Limb (tissue), 2 donors: ENCODE measurements around the gene DPP7.

Experiments used
- DNase-seq, 2 donors: peaks; one replicate each; pipeline ENCODE4 v3.0.0-alpha.2; 2016; ENCODE audit errors: extremely low spot score in 2 of 2

DPP7 gene

DNA sequence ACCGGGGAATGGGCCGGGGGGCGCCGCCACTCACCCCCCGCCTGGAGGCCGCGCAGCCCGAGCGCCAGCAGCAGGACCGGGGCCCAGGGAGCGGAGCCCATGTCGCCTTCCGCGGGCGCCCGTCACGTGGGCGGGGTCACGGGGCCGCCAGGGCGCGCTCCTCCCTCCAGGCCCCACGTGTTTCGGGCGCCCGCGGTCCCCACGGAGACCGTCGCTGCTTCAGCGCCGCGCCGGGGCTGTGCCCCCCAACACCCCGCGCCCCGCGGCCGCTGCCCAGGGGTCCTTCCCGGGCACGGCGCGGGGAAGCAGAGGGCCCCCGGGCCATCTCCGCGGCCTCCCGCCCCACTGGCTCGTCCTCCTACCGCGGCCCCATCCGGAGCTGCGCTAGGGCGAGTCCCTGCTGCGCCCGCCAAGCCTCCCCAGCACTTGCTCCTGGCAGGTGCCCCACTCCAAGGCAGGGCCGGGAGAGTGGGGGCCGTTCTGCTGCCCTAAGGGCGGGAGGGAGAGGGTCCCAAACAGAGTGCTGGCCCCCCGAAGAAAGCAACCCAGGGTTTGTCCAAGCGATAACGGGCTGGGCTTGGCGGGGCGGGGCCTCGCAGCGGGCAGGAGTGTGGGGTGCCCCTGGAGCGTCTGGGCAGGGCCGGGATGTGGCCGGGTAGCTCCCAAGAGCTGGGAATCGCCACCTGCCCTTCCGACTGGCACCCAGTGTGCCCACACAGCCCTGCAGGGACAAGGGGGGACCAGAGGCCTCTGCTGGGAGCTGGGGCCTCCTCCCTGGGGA, at the start of gene DPP7:
Gene DPP7 (minus strand): TSS at position 121 of the 781 bp plus-strand sequence. CDS start 20 bp downstream, at position 101.
- DNase-seq = peak in 1 of 2 donors; percentile 66

- DNase-seq = no peak
Measured at GRCh38 chr9:137163805-137164204, 49.3 kb upstream of the DPP7 start.

- DNase-seq = no peak
Measured at GRCh38 chr9:137163365-137163715, 48.8 kb upstream of the DPP7 start.

- DNase-seq = no peak
Measured at GRCh38 chr9:137162505-137163364, 48.2 kb upstream of the DPP7 start.

- no peak for DNase-seq
Measured at GRCh38 chr9:137161558-137162486, 47.3 kb upstream of the DPP7 start.

- no peak for DNase-seq
Measured at GRCh38 chr9:137160716-137161557, 46.4 kb upstream of the DPP7 start.

DNA sequence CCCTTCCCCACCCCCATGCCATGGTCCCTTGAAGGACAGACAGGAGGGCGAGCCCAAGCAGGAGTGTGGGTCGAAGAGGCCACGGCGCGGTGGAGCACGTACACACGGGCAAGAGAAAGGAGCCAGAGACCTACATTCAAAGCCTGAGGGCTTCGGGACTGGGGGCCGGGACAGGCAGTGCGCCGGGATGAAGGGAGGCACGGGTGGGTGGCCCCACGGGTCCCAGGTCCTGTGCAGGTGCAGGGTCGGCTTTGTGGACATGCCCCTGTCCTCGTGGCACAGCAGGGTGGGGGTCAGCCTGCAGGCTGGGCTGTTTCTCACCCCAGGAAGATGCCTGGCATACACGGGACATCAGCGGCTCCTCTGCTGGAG, 45.5 kb upstream of the DPP7 start:
- no peak for DNase-seq

GRCh38 chr9:137159105-137160053, 44.8 kb upstream of the DPP7 start:
- DNase-seq = no peak

- no peak for DNase-seq
Measured at GRCh38 chr9:137158625-137159024, 44.1 kb upstream of the DPP7 start.

DNA sequence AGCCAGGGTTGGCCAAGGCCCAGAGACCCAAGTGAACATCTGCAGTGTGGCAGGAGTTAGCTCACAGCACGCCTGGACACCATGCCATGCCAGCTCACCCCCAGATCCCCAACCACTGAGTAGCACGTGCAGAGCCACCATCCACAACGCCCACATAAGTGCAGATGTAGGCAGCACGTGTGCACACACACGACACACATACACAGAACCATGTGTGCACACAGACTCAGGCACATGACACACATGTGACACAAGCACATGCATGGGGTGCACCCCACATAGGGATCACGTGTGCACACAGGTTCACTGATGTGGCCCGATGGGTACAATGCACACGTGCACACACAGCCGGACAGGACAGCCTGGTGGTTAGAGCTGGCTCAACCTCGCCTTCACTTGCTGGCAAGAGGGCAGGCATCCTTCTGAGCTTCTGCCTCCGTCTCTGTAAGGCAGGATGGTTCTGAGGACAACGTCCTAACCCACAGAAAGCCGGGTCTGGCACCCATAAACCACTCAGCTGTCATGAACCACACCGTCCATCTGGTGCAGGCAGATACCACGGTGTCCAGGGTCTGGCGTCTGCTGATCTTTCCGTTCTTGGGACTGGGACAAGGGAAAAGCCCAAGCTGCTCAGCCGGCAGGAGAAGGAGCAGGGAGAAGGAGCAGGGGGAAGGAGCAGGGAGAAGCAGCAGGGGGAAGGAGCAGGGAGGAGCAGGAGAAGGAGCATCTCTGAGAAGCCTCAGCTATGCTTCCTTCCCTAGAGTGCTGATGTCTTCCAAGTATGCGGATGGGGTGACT, 43.3 kb upstream of the DPP7 start:
- DNase-seq = no peak

DNA sequence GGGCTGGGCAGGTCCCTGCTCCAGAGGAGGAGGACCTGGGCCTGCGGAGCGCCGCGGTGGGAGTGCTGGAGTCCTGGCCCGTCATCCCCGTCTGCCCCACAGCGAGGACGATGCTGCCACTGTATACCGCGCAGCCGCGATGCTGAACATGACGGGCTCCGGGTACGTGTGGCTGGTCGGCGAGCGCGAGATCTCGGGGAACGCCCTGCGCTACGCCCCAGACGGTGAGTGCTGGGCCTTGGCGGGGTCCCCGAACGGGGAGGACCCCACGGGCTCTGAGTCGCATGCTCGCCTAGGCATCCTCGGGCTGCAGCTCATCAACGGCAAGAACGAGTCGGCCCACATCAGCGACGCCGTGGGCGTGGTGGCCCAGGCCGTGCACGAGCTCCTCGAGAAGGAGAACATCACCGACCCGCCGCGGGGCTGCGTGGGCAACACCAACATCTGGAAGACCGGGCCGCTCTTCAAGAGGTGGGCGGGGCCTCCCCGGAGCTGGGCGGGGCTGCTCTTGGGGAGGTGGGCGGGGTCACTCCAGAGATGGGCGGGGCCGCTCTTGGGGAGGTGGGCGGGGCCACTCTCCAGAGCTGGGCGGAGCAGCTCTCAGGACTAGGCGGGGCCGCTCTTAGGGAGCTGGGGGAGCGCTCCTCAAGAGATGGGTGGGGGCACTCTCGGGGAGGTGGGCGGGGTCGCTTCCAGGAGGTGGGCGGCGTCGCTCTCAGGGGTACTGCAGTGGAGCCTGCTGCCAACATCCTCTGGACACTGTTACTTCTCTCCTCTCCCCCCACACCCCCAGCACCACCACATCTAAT, 42.2 kb upstream of the DPP7 start:
- no peak for DNase-seq

- DNase-seq = no peak
Measured at GRCh38 chr9:137152844-137153405, 38.4 kb upstream of the DPP7 start.

GRCh38 chr9:137150617-137151457, 36.3 kb upstream of the DPP7 start:
- DNase-seq = no peak

- DNase-seq = no peak
Measured at GRCh38 chr9:137149942-137150616, 35.5 kb upstream of the DPP7 start.

GRCh38 chr9:137149363-137149762, 34.8 kb upstream of the DPP7 start:
- DNase-seq = no peak

DNA sequence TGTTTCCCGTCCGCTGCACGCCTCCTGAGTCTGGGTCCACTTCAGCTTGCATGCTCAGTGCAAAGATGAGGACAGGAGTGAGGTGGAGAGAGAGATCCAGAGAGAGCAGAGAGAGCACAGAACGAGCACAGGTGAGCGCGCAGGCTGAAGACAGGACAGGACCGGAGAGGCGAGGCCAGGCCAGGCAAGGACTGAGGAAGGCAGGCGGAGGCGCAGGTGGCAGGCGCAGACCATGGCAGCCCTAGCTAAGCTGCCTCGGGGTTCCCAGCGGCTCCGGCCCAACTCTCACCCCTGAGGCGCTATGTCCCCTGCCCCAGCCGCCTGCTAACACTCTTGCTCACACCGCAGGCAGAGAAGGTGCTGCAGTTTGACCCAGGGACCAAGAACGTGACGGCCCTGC, 34.1 kb upstream of the DPP7 start:
- DNase-seq = no peak
